GM12875 (cell line): ENCODE results near the gene FAM174C.

Experiments used
- H3K4me3 ChIP-seq: one replicate; pipeline ENCODE4 v1.5.1; 2011; ENCODE audit warnings: low read depth, low read length, control low read depth
- TF ChIP-seq, protein P1 (sequence below): IDR thresholded peaks from 2 replicates; pipeline ENCODE4 v1.5.1; 2011; ENCODE audit warnings: low read depth, mild to moderate bottlenecking, control low read depth, inconsistent platforms, low read length, moderate library complexity, borderline replicate concordance; ENCODE audit not compliant: insufficient read depth

Gene FAM174C

GRCh38 chr19:1262623-1263123 is 12.7 kb upstream of the FAM174C start:
- H3K4me3 ChIP-seq = peak overlapping the region; percentile 68
- TF ChIP-seq, protein P1, sequence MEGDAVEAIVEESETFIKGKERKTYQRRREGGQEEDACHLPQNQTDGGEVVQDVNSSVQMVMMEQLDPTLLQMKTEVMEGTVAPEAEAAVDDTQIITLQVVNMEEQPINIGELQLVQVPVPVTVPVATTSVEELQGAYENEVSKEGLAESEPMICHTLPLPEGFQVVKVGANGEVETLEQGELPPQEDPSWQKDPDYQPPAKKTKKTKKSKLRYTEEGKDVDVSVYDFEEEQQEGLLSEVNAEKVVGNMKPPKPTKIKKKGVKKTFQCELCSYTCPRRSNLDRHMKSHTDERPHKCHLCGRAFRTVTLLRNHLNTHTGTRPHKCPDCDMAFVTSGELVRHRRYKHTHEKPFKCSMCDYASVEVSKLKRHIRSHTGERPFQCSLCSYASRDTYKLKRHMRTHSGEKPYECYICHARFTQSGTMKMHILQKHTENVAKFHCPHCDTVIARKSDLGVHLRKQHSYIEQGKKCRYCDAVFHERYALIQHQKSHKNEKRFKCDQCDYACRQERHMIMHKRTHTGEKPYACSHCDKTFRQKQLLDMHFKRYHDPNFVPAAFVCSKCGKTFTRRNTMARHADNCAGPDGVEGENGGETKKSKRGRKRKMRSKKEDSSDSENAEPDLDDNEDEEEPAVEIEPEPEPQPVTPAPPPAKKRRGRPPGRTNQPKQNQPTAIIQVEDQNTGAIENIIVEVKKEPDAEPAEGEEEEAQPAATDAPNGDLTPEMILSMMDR = no peak

GRCh38 chr19:1263188-1263587 is 12.1 kb upstream of the FAM174C start:
- peak overlapping the region; percentile 68 for H3K4me3 ChIP-seq
- TF ChIP-seq, protein P1 = no peak

DNA sequence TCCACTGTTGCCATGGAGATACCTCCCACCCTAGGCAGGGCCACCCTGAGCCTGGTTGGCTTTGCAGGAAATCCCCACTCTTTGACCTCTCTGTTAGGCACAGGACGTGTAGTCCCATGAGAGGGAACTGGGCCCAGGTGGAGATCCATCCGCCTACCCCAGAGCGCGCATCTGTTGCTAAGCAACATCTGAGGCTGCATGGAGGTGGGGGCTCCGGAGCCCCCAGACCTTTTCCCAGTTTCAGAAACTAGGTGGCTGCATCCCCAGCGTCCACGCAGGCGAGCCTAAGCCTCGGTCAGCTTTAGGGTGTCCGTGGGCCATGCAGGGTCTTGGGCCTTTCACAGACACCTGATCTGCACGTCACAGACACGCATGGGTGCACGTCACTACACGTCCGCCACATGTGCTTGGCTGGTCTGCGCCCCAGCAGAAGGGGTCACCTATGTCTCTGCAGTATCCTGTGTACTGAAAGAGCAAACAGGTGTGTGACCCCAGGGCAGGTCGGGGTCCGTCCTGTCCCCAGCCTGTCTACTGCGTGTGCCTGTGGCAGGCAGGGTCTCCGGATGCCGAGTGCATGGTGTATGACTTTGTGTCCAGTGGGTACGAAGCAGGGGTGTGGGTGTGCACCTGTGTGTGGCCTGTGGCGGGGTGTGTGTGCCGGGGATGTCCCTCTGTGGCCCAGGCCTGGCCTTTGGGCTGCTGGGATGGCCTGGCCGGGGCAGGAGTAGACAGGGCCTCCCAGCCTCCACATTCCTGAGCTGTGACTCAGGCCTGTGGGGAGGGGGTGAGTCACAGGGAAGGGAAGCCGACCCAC is 10.3 kb upstream of the FAM174C start:
- H3K4me3 ChIP-seq = no peak overlapping the region
- TF ChIP-seq, protein P1 = no peak

DNA sequence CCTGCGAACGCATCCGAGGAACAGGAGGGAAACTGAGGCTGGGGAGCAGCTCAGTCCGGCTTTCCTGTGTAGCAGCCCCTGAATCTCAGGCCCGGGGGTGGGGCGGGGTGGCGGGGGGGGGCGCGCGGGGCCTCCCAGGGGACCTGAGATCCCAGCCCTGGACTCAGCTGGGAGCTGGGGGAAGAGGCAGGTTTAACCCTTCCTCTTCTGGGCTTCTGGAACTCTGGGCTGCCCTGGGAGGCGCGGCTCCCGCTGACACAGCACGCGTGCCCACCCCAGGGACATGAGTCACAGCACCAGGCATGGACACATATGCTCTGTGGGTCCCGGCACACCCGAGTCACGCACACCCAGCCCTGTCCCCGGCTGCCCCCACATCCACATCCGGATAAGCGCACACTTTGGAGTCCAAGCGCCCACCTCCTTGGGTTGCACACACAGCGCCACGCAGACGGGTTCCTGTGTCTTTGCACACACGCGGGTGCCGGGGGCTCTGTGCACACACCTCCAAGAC is 9.7 kb upstream of the FAM174C start:
- H3K4me3 ChIP-seq = peak overlapping the region; percentile 44

DNA sequence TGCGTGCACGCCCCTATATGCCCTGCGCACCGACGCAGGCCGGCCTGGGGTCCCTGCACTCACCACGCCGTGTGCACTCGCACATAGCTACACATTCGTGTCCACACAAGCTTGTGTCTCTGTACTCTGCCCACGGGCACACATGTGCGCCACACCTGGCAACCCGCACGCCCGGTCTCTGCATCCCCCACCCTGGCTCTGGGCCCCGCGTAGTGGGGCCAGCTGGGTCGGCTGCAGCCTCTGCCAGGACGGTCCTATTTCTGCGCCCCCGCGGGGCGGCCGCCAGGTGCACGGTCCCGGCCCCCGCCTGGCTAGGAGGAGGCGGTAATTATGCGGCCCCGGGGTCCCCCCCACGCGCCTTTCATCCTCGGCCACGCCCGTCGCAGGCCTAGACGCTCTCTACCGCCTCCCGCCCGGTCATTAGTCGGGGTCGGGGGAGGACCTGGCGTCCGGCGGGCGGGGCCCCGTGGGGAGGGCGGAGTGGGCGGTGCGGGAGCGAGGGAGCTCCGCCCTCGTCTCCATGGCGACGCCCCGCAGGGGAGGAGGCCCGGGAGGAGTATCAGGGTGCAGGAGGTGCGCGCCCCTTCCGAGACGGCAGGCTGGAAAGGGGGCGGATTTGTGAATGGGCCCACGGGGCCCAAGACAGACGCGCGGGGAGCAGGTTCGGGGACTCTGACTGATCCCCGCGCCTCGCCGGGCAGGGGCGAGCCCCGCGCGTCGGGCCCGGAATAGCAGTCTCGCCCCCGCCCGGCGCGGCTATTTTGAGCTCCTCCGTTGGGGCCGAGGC is 9.0 kb upstream of the FAM174C start:
- peak overlapping the region; percentile 44 for H3K4me3 ChIP-seq

More for the DNA sequence above, 9.7 kb upstream of the FAM174C start:
- TF ChIP-seq, protein P1 = no peak

DNA sequence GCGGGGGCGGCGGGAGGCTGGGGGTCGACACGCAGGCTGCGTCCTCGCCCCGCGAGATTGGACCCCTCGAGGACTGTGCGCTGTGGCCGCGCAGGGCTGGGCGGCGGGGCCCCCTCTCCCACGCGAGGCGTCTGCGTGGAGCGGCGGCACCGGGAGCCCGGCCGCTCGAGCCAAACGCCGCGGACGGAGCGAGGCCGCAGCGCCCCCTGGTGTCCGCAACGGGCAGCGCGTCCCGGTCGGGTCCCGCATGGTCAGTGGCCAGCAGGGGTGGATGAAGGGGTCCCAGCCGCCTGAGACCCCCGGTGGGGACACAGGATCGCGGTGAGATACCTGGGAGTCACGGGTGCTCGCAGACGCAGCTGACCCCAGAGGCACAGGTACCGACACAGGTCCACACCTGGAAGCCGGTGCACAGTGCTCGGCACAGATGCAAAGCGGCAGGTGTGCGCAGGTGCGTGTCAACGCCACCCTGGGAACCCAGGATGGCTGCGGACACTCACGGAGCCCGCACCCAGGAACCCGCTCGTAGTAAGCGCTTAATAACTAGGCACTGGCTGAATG is 8.3 kb upstream of the FAM174C start:
- H3K4me3 ChIP-seq = peak overlapping the region; percentile 44

More for the DNA sequence above, 9.0 kb upstream of the FAM174C start:
- TF ChIP-seq, protein P1 = 0 out of 2 replicates have a peak, but pooled peaks have one; percentile 16

More for the DNA sequence above, 8.3 kb upstream of the FAM174C start:
- TF ChIP-seq, protein P1 = peak; percentile 94
